HepG2 (cell line): ENCODE measurements around the gene TSC22D1.

ENCODE experiments used
- ELK4 ChIP-seq: sonication (generic); formaldehyde crosslinking; IDR thresholded peaks from 2 replicates; pipeline ENCODE4 v1.9.0; 2021; ENCODE audit warnings: missing genetic modification reagents, borderline replicate concordance
- NFE2L2 ChIP-seq: fragments of 150-350 bp; IDR thresholded peaks from 2 replicates; pipeline ENCODE4 v1.6.1; 2014; ENCODE audit warnings: low read length
- RAD51 ChIP-seq: fragments of 450-650 bp; IDR thresholded peaks from 2 replicates; pipeline ENCODE4 v1.6.1; 2016; ENCODE audit warnings: borderline replicate concordance
- ZFP36 ChIP-seq: fragments of 150-350 bp; IDR thresholded peaks from 2 replicates; pipeline ENCODE4 v1.6.1; 2018; ENCODE audit warnings: borderline replicate concordance, low read length, low read depth; ENCODE audit not compliant: partially characterized antibody
- ZNF383 ChIP-seq: sonication (generic); formaldehyde crosslinking; IDR thresholded peaks from 2 replicates; pipeline ENCODE4 v1.4.0; 2020; ENCODE audit warnings: missing genetic modification reagents, mild to moderate bottlenecking, borderline replicate concordance

- TF ChIP-seq RAD51 (no peak), ELK4 (CRISPR knock-in tag) (no peak), ZFP36 (no peak), NFE2L2 (no peak), ZNF383 (no peak)
Observed at GRCh38 chr13:44388427-44389059, 187.6 kb downstream of the TSC22D1 start.
